ENCODE measurements around the gene TOM1. TPM values are rescaled to one million over a fixed set of nuclear protein-coding genes. Genes with fewer than 3 reads are reported as not detected.

TOM1 gene
- total RNA-seq, 2 donors from 2014 or later, result 30.4 to 38.9 TPM

DNA sequence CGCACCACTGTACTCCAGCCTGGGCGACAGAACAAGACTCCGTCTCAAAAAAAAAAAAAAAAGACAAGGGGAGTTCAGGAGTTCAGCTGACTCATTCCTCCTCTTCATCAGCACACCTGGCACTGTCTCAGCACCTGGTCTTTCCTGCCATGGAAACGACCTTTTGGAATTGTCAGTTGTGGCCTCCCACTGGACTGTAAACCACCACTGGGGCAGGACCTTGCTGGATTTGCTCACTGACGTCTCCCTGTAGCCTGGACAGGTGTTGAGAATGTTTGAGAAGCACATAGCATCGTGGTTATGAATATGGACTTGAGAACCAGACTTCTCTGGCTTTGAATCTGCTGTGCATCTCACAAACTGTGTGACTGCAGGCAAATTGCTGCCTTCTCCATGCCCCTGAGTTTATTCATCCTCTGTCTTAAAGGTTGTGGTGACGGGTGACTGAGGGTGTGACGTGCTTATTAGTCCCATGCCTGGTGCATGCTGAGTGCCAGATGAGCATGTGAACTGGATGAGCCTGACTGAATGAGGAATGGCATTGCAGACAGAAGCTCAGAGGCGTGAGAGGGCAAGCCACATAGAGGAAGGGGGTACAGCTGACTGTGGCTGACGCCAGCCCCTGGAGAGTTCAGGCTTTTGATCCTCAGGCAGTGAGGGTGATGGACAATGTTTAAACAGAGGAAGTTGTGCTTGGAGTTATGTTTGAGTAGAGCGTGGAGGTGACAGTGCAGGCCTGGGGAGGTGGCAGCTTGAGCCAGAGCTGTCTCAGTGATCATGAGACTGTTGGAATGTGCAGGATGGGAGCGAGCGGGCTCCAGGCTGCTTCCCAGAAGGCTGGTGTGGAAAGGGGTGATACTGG lies 12.7 kb downstream of the TOM1 start:
- no peak for ATAC-seq

DNA sequence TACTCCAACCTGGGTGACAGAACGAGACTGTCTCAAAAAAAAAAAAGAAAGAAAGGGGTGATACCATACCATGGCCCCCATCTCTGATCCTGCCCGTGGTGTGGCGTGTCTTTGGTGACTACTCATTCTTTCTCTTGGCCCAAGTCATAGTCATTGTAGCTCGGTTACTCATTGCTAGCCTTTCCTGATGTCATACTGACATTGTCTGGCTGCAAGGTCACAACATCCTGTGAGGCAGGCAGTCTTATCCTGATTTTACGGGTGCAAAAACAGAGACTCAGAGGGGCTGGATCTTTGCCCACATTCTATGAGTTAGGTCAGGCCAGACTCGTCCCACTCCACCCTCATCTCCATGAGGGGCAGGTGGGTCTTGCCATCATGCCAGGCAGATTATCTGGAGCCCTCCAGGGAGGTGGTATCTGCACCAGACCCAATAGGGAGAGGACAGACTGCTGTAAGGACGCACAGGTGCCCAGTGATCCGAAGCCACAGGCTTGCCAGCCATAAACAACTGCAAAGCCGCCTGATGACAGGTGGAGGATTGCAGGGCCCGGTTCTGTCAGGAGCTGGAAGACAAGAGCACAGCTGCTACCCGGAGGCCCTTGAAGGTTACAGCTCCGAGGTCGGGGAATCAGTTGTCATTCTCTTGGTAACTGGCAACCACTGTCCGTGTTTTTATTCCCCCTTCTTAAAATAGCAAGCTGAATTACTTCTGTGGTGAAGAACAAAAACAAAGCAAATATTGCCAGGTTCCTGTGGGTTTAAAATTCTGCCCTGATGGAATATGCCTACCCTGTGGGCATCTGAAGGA lies 13.8 kb downstream of the TOM1 start:
- ATAC-seq, result peak; percentile 46 to 84

More for the DNA sequence above, 12.7 kb downstream of the TOM1 start:
- peak overlapping the region; percentile 12 for H3K4me3 Mint-ChIP-seq
- peak overlapping the region; percentile 6 to 7 for H3K27ac Mint-ChIP-seq
- H3K4me1 Mint-ChIP-seq (ENCODE audit: low read depth in 2 of 2), result peaks cover 36 to 40% of the 10 kb centered on the region in 2 donors
- no peak for DNase-seq (ENCODE audit: low spot score)
- no peaks in the 10 kb centered on the region for H3K27me3 Mint-ChIP-seq
- no peaks in the 10 kb centered on the region for H3K36me3 Mint-ChIP-seq
- H3K9me3 Mint-ChIP-seq, result no peaks in the 10 kb centered on the region

DNA sequence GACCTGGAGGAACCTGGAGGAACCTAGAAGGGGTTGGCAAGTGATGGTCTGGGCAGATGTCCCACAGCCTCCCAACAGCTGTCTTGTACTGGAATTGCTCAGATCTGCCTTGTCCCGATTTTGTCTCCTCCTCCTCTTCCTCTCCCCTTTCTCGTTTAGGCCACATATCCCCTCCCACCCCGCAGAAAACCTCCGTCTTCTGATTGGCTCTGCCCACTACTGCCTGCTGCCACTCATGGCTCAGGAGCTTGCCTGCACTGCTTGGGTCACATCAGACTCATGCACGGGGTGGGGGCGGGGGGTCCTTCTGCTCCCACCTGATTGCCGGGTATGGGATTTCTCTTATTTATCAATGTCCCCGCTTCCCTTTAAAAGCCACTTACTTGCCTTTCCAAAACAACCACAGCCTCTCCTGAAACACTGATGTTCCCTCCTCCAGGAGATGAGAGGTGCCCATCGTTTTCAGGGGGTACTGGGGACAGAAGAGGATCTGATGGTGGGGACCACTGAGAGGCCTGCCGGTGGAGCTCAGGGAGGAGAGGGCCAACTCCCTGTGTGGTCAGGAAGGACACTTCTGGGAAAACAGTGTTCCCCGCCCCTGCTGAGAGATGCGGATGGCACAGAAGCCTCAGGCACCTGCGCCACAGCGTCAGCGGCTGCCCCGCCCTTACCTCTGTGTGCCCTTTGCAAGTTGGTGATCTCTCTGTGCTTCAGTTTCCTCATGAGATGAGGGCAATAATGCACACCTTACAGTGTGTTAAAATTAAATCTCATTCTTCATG lies 14.7 kb downstream of the TOM1 start:
- H3K27me3 Mint-ChIP-seq, result no peaks in the 10 kb centered on the region

More for the DNA sequence above, 13.8 kb downstream of the TOM1 start:
- Mint-ChIP-seq H3K4me3 (no peak overlapping the region), H3K4me1 (ENCODE audit: low read depth in 2 of 2) (peaks cover 28 to 34% of the 10 kb centered on the region in 2 donors), H3K9me3 (no peaks in the 10 kb centered on the region), H3K27ac (peak overlapping the region in 1 of 2 donors; percentile 6), H3K27me3 (no peaks in the 10 kb centered on the region), H3K36me3 (no peaks in the 10 kb centered on the region)
- no peak for DNase-seq (ENCODE audit: low spot score)

DNA sequence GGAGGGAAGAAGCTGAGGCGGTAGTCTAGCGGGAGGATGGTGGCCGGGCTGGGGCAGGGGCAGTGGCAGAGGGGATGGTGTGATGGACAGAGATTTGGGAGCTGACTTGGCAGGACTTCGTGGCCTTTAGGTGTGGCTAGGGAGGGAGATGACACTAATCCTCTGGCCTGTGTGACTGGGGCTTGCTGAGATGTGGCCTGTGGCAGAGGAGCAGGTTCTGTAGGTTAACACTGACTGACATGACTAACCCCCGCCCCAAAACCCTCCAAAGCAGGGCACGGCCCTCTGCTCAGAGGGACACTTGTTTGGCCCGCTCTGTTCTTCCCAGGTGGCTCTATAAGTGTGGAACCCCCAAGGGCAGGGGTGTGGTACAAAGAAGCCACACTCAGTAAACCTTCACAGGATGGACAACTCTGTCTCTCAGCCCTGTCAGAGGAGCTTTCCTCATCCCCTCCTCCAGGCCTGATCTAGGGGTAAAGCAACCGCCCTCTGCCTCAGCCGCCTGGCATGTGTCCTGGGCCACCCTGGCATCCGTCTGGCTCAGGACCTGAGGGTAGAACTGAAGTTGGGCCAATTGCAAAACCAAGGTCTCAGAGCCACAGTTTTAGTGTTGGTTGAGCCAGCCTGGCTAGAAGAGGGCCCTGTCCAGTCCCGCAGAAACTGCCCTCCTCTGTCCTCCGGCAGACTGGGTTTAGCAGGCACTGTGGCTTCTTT lies 15.6 kb downstream of the TOM1 start:
- Mint-ChIP-seq H3K4me3 (no peak overlapping the region), H3K27me3 (no peaks in the 10 kb centered on the region), H3K36me3 (no peaks in the 10 kb centered on the region), H3K27ac (no peak overlapping the region), H3K9me3 (no peaks in the 10 kb centered on the region), H3K4me1 (ENCODE audit: low read depth in 2 of 2) (peaks cover 22 to 24% of the 10 kb centered on the region in 2 donors)
- DNase-seq (ENCODE audit: low spot score), result no peak
- ATAC-seq, result no peak

More for the DNA sequence above, 14.7 kb downstream of the TOM1 start:
- Mint-ChIP-seq H3K4me3 (no peak overlapping the region), H3K9me3 (no peaks in the 10 kb centered on the region), H3K27ac (no peak overlapping the region), H3K36me3 (no peaks in the 10 kb centered on the region), H3K4me1 (ENCODE audit: low read depth in 2 of 2) (peaks cover 24 to 29% of the 10 kb centered on the region in 2 donors)
- ATAC-seq (no peak), DNase-seq (ENCODE audit: low spot score) (no peak)

DNA sequence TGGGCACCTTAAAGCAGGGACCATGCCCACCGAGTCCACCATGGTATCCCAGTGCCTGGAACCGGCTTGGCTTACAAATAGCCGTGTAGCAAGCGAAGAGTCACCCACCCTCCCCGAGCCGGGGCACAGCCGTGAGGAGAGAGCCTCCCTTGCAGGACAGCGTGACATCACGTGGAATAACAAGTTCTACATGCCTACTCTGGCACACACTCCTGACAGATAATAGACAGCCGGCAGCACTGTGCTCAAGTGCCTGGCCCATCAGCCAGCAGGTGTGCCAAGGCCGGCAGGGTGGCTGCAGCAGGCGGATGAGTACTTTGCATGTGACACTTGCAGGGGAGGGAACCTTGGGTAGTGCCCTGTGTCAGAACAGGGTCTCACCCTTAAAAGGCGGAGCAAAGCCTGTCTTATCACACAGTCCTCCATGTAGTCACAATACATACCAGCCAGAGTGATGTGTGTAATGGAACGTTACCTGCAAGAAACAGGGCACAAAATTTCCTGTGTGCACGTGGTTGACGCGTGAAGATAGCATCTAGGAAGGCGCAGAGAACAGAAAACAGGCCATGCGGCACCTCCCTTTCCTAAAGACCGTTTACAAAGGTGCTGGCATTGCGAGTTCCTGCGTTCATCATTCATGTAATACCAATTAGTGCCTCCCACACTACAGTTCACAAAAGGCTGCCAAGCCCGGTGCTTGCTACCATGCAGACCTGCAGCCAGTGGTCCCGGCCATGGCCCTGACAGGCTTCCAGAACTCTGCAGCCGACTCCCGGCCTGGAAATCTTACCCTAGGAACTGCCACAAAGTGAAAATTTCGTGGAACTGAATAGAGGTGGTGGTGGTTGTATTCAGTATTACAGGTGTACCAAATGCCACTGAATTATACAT lies 16.4 kb downstream of the TOM1 start:
- H3K4me1 Mint-ChIP-seq (ENCODE audit: low read depth in 2 of 2), result peaks cover 16 to 20% of the 10 kb centered on the region in 2 donors
- no peak overlapping the region for H3K27ac Mint-ChIP-seq
- DNase-seq (ENCODE audit: low spot score) (no peak), ATAC-seq (no peak)
- no peaks in the 10 kb centered on the region for H3K36me3 Mint-ChIP-seq
- no peak overlapping the region for H3K4me3 Mint-ChIP-seq
- no peaks in the 10 kb centered on the region for H3K27me3 Mint-ChIP-seq
- no peaks in the 10 kb centered on the region for H3K9me3 Mint-ChIP-seq

DNA sequence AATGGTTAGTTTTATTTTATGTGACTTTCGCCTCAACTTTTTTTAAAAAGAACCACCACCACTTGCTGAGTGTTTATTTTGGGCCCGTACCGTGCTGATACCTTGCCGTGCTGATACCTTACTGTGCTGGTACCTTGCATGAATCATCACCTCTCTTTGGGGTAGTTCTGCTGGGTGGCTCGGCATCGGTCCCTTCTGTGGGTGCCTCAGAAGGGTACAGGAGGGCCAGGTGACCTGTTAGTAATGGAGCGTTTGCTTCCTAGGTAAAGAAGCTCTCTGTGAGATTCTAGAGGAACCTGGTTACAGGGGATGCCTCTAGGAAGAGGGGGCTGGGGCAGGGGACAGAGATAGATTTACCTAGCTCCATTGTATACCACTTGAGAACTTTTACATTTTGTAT lies 17.1 kb downstream of the TOM1 start:
- Mint-ChIP-seq H3K36me3 (no peaks in the 10 kb centered on the region), H3K4me3 (no peak overlapping the region), H3K4me1 (ENCODE audit: low read depth in 2 of 2) (peaks cover 16 to 20% of the 10 kb centered on the region in 2 donors), H3K9me3 (no peaks in the 10 kb centered on the region), H3K27ac (no peak overlapping the region), H3K27me3 (no peaks in the 10 kb centered on the region)
- ATAC-seq, result no peak
- no peak for DNase-seq (ENCODE audit: low spot score)

DNA sequence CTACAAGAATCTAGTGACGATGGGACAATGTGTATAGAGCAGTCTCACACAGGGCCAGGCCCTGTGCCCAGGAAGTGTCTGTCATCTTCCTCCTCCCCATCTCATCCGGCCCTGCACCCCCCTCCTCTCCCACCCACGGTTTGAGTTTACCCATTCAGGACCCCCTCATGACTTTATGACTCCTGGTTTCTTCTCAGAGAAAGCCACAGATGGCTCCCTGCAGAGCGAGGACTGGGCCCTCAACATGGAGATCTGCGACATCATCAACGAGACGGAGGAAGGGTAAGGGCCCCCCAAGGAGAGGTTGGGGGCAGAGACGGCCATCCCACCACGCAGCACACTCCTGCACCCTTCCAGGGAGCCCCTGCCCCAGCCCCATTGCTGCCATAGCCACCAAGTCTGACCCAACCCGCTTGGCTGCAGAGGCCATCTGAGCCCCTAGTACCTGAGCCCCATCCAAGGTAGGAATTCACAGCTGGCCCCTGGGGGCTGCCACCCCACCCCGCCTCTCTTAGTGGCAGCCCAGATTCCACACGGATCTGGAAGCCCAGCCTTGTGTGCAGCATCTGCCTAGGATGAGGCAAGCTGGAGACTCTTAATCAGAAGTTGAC lies 18.1 kb downstream of the TOM1 start:
- ATAC-seq, result no peak
- no peak for DNase-seq (ENCODE audit: low spot score)

DNA sequence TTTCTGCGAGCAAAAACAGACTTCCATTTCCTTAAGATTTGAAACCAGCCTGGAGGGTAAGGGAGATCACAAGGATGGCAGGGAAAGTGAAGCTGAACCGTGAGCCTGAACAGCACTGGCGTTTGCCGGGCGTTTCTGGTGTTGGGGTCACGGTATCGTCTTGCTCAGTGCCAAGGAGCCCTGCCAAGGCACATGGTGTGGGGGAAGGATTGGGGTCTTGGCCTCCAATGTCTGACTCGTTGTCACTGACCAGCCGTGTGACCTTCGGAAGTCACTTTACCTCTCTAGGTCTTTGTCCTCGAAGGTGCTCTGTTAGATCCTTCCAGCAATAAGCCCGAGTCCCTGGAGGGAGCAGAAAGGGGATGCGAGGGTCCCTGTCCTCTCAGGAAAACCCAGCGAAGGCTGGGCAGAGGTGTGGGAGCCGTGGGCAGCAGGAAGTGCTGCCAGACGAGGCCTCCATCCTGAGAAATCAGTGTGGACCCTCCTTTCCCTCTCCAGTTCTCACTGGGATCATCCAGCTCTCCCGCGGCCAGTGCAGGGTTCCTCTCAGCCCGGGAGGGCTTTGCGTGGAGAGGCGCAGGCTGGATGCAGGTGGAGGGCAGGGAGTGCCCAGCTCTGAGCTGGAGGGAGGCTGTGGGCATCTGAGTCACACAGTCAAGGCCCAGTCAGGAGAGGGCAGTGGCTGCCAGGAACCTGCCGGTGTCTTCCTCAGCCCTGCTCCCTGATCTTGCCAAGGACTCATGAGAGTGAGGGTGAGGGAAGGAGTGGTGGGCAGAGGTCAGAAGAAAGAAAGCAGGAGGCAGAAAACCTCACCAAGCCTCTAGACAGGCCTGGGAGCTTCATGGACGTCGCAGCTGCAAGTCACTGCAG lies 18.9 kb downstream of the TOM1 start:
- Mint-ChIP-seq H3K4me1 (ENCODE audit: low read depth in 2 of 2) (peaks cover 7% of the 10 kb centered on the region in 2 donors), H3K9me3 (no peaks in the 10 kb centered on the region), H3K36me3 (no peaks in the 10 kb centered on the region), H3K27ac (no peak overlapping the region), H3K4me3 (no peak overlapping the region), H3K27me3 (no peaks in the 10 kb centered on the region)
- ATAC-seq, result no peak
- no peak for DNase-seq (ENCODE audit: low spot score)

More for the DNA sequence above, 18.1 kb downstream of the TOM1 start:
- no peak overlapping the region for H3K27ac Mint-ChIP-seq
- H3K9me3 Mint-ChIP-seq, result no peaks in the 10 kb centered on the region
- H3K4me3 Mint-ChIP-seq, result no peak overlapping the region
- no peaks in the 10 kb centered on the region for H3K27me3 Mint-ChIP-seq
- H3K36me3 Mint-ChIP-seq, result no peaks in the 10 kb centered on the region
- H3K4me1 Mint-ChIP-seq (ENCODE audit: low read depth in 2 of 2), result peaks cover 12 to 15% of the 10 kb centered on the region in 2 donors

DNA sequence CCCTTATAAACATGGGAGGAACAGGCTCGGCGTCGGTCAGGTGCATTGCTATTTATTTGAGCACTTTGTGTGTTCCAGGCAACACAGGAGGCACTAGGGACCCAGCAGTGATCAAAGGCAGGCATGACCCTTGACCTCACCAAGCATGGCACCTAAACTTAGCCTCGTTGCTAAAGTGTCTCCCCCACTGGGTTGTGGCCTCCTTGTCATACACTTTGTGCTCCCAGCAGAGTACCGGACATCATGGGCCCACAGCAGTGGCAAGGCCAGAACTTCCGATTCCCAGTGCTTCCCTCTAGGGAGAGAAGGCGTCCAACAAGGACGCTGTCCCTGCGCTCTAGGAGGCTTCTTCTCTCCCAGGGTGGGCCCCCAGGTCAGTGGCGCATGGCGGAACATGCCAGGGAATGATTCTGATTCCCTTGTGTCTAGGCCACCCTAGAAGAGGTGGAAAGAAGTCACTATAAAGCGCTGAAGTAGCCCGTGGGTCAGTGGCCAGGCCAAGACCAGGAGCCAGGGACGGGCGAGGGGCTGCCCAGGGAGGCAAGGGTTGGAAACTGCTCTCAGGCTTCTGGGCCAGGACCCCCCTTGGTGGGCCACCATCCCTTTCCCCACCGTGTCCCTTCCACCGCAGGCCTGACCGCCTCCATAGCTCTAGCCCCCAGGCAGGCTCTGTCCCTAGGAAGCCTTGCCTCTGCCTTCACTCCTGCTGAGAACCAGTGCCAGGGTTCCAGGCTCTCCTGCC lies 19.7 kb downstream of the TOM1 start:
- Mint-ChIP-seq H3K4me3 (no peak overlapping the region), H3K9me3 (no peaks in the 10 kb centered on the region), H3K4me1 (ENCODE audit: low read depth in 2 of 2) (peaks cover 6% of the 10 kb centered on the region in 2 donors), H3K27me3 (no peaks in the 10 kb centered on the region), H3K36me3 (no peaks in the 10 kb centered on the region), H3K27ac (no peak overlapping the region)
- ATAC-seq, result no peak
- DNase-seq (ENCODE audit: low spot score), result no peak

DNA sequence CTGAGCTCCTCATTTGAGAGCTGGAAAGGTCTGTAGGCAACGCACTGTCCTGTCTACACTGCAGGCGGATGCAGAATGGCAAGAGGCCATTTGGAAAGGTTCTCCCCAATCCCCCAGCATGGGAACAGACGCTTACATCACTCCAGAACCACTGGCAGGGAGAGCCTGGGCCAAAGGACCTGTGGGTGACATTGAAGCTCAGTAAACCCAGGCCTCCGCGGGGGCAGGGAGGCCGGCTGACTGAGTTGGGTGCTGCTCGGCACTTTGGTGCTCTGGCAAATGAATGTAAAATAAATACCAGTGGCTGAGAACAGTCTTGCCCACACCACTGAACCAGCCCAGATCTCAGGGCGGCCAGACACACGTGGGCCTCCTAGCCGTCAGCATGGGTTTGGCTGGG lies 22.4 kb downstream of the TOM1 start:
- Mint-ChIP-seq H3K27me3 (no peaks in the 10 kb centered on the region), H3K4me3 (no peak overlapping the region), H3K4me1 (ENCODE audit: low read depth in 2 of 2) (no peaks in the 10 kb centered on the region), H3K36me3 (peaks cover 5% of the 10 kb centered on the region), H3K9me3 (no peaks in the 10 kb centered on the region), H3K27ac (no peak overlapping the region)
- DNase-seq (ENCODE audit: low spot score), result no peak
- no peak for ATAC-seq

DNA sequence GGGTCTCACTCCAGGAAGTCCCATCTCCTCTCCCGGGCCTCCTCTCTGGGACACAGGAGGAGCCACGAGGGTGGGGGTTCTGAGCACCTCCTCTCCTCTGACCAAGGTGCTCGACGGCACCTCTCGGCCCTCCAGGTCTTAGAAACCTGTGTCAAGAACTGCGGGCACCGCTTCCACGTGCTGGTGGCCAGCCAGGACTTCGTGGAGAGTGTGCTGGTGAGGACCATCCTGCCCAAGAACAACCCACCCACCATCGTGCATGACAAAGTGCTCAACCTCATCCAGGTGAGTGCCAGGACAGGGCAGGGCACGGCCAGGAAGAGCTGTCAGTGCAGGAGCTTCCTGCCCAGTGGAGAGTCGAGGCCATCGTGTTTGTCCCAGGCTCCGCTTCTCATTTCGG lies 23.2 kb downstream of the TOM1 start:
- Mint-ChIP-seq H3K27me3 (no peaks in the 10 kb centered on the region), H3K4me1 (ENCODE audit: low read depth in 2 of 2) (no peaks in the 10 kb centered on the region), H3K4me3 (no peak overlapping the region), H3K9me3 (no peaks in the 10 kb centered on the region), H3K36me3 (peaks cover 5% of the 10 kb centered on the region), H3K27ac (no peak overlapping the region)
- peak in 1 of 2 donors; percentile 16 for ATAC-seq
- DNase-seq (ENCODE audit: low spot score), result no peak

Measured in natural killer cell treated with Interleukin-12 subunit alpha and Interleukin-12 subunit beta and Interleukin-15 and Interleukin-18, amount 100 ng/mL, for 72 hours (primary cell).